GM19463 (cell line): ENCODE measurements around the gene CRIM1.

Experiments
- ATAC-seq: cut with Tn5 transposase; IDR thresholded peaks from one replicate; pipeline ENCODE4 v1.9.1; 2021; ENCODE audit warnings: mild to moderate bottlenecking, moderate library complexity; ENCODE audit not compliant: unreplicated experiment

The CRIM1 gene

GRCh38 chr2:36371070-36371874 lies 15.7 kb downstream of the CRIM1 start:
- ATAC-seq = no peak

GRCh38 chr2:36371928-36372391 lies 16.4 kb downstream of the CRIM1 start:
- no peak for ATAC-seq

GRCh38 chr2:36373149-36373926 lies 17.8 kb downstream of the CRIM1 start:
- no peak for ATAC-seq

- no peak for ATAC-seq
Measured at GRCh38 chr2:36374585-36374984, 19.0 kb downstream of the CRIM1 start.

- ATAC-seq = no peak
Measured at GRCh38 chr2:36376319-36376765, 20.8 kb downstream of the CRIM1 start.

- no peak for ATAC-seq
Measured at GRCh38 chr2:36376992-36377738, 21.6 kb downstream of the CRIM1 start.

GRCh38 chr2:36379710-36380448 lies 24.3 kb downstream of the CRIM1 start:
- ATAC-seq = no peak

GRCh38 chr2:36380624-36381481 lies 25.3 kb downstream of the CRIM1 start:
- ATAC-seq = no peak

GRCh38 chr2:36381993-36382392 lies 26.4 kb downstream of the CRIM1 start:
- no peak for ATAC-seq

GRCh38 chr2:36382472-36382871 lies 26.9 kb downstream of the CRIM1 start:
- no peak for ATAC-seq

GRCh38 chr2:36383726-36384125 lies 28.1 kb downstream of the CRIM1 start:
- ATAC-seq = no peak

- ATAC-seq = no peak
Measured at GRCh38 chr2:36384454-36384853, 28.9 kb downstream of the CRIM1 start.

GRCh38 chr2:36385603-36386002 lies 30.0 kb downstream of the CRIM1 start:
- no peak for ATAC-seq

GRCh38 chr2:36387258-36387916 lies 31.8 kb downstream of the CRIM1 start:
- no peak for ATAC-seq

GRCh38 chr2:36388472-36388871 lies 32.9 kb downstream of the CRIM1 start:
- no peak for ATAC-seq

GRCh38 chr2:36389091-36389564 lies 33.5 kb downstream of the CRIM1 start:
- ATAC-seq = no peak

- ATAC-seq = no peak
Measured at GRCh38 chr2:36389577-36389976, 34.0 kb downstream of the CRIM1 start.

GRCh38 chr2:36392571-36393255 lies 37.1 kb downstream of the CRIM1 start:
- no peak for ATAC-seq
